Measurements from ENCODE around the gene SMIM45.

SMIM45 gene

GRCh38 chr22:41951898-41952474 is at the start of gene SMIM45:
Gene SMIM45, plus strand, starts transcription at chr22:41952150.
- intact Hi-C loops (cut with DNase I): no loop called here
- ATAC-seq: no peak
- DNase-seq (ENCODE audit: low spot score): no peak

- DNase-seq (ENCODE audit: low spot score) (no peak), ATAC-seq (no peak)
- intact Hi-C loops (cut with DNase I): no loop called here
Observed at GRCh38 chr22:41902932-41903421, 49.0 kb upstream of the SMIM45 start.

GRCh38 chr22:41904450-41905410 is 47.2 kb upstream of the SMIM45 start:
- intact Hi-C loops (cut with DNase I): no loop called here
- ATAC-seq: no peak
- no peak for DNase-seq (ENCODE audit: low spot score)

GRCh38 chr22:41905411-41906202 is 46.3 kb upstream of the SMIM45 start:
- DNase-seq (ENCODE audit: low spot score) (no peak), ATAC-seq (no peak)
- intact Hi-C loops (cut with DNase I): no loop called here

GRCh38 chr22:41906822-41907221 is 45.1 kb upstream of the SMIM45 start:
- intact Hi-C loops (cut with DNase I): no loop called here
- DNase-seq (ENCODE audit: low spot score): no peak
- ATAC-seq: no peak

GRCh38 chr22:41907436-41908401 is 44.2 kb upstream of the SMIM45 start:
- ATAC-seq (no peak), DNase-seq (ENCODE audit: low spot score) (no peak)
- intact Hi-C loops (cut with DNase I): no loop called here

GRCh38 chr22:41908411-41909309 is 43.3 kb upstream of the SMIM45 start:
- ATAC-seq: peak; percentile 9
- no peak for DNase-seq (ENCODE audit: low spot score)
- intact Hi-C loops (cut with DNase I): no loop called here

GRCh38 chr22:41909310-41910049 is 42.5 kb upstream of the SMIM45 start:
- ATAC-seq: peak; percentile 7
- no peak for DNase-seq (ENCODE audit: low spot score)
- intact Hi-C loops (cut with DNase I): no loop called here

GRCh38 chr22:41910050-41911000 is 41.6 kb upstream of the SMIM45 start:
- DNase-seq (ENCODE audit: low spot score) (no peak), ATAC-seq (peak; percentile 56)
- intact Hi-C loops (cut with DNase I): no loop called here

- intact Hi-C loops (cut with DNase I): no loop called here
- DNase-seq (ENCODE audit: low spot score) (no peak), ATAC-seq (no peak)
Observed at GRCh38 chr22:41911001-41911611, 40.8 kb upstream of the SMIM45 start.

- DNase-seq (ENCODE audit: low spot score) (no peak), ATAC-seq (no peak)
- intact Hi-C loops (cut with DNase I): no loop called here
Observed at GRCh38 chr22:41912338-41913039, 39.5 kb upstream of the SMIM45 start.

GRCh38 chr22:41913040-41913719 is 38.8 kb upstream of the SMIM45 start:
- DNase-seq (ENCODE audit: low spot score) (no peak), ATAC-seq (no peak)
- intact Hi-C loops (cut with DNase I): no loop called here

- no peak for DNase-seq (ENCODE audit: low spot score)
- no peak for ATAC-seq
- intact Hi-C loops (cut with DNase I): no loop called here
Observed at GRCh38 chr22:41913842-41914534, 38.0 kb upstream of the SMIM45 start.

GRCh38 chr22:41914611-41915034 is 37.3 kb upstream of the SMIM45 start:
- DNase-seq (ENCODE audit: low spot score) (no peak), ATAC-seq (no peak)
- intact Hi-C loops (cut with DNase I): no loop called here
